Activated gamma-delta T cell treated with Interleukin-2 at 50 U/mL for 16 hours (primary cell): Measurements from ENCODE around the gene RYR3.

Experiments
- DNase-seq: peaks from one replicate; pipeline ENCODE4 v3.0.0-alpha.2; 2020

The RYR3 gene

DNA sequence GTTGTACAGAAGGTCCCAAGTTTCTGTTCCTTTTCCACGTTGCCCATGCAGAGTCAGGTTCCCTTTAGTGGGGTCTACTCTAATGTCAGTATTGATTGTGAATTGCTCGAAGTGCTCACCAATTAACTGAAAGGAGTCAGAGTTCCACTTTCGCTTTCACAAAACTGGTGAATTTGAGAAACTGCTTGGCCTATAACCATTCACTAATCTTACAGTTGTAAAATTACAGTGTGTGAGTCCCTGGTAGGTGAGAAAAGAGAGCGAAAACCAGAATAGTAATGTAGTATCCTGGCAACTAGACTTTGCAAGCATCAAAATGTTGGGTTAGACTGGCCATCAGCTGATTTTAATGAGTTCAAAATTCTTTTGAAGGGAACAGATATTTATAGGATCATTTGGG, 420.0 kb downstream of the RYR3 start:
- DNase-seq = no peak

- DNase-seq = no peak
Observed at GRCh38 chr15:33735143-33735542, 424.4 kb downstream of the RYR3 start.

- DNase-seq = no peak
Observed at GRCh38 chr15:33735637-33736247, 425.0 kb downstream of the RYR3 start.

- peak; percentile 17 for DNase-seq
Observed at GRCh38 chr15:33737687-33738601, 427.2 kb downstream of the RYR3 start.

DNA sequence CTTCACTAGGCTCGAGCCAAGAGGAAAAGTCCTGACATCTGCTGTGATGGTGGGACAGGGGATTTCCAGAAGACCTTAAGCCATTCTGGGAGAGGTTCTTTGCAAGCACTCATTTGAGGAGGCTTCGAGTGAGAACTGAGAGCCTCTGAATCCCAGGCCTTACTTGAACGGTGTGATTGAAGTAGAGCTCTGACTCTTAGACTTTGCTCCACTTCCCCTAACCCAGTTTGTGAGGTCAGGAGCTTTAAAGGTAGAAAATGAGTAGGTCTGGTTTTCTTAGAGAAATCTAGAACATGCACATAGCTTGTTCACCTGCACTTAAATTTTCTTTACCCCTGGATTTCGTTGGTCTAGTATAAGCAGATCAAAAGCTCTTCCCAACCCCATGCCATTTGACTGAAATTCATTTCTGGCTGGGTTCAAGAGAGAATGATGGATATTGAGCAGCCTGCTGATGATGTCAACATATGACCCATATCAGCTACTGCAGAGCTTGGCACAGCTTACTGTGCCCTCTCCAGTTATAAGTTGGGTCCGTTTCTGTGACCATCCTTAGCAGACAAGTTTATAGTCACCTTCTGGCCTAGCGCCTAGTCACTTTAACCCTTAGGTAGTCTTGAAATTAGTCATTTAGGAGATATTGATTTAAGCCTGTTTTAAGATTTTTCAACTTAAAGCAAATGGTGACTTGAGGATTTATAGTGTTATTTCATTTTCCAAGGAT, 428.3 kb downstream of the RYR3 start:
- no peak for DNase-seq

DNA sequence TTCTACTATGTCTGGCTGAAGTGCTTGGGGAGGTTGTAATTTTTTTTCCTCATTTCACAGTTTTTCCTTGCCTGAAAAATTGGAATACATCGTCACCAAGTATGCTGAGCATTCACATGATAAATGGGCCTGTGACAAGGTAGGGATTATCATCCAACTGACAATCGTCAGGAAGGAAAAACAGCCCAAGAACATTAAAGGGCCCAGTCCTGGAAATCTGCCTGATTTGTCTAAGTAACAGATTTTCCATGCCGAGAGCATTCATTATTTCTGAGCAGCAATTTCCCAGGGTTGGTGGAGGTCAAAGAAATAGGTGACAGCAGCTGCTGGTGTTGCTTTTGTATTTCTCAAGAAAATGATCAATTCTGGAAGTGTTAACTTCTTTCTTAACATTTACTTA, 431.5 kb downstream of the RYR3 start:
- no peak for DNase-seq

- DNase-seq = no peak
Observed at GRCh38 chr15:33742800-33743199, 432.0 kb downstream of the RYR3 start.

DNA sequence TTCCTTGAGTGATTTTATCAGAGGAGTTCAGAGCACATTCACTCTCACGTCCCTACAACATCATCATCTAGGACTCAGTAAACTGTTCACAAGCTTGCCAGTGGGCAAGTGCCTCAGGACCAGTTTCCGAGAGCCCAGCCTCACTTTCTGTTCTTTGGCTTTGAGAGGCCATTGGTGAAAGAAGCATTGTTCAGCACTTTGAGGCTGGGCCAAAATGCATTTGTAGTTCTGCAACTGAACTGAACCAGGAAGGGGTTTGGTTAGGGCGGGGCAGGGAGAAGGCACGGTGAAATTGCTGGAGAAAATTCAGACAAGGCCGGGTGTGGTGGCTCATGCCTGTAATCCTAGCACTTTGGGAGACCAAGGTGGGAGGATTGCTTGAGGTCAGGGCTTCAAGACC, 435.4 kb downstream of the RYR3 start:
- DNase-seq = no peak

DNA sequence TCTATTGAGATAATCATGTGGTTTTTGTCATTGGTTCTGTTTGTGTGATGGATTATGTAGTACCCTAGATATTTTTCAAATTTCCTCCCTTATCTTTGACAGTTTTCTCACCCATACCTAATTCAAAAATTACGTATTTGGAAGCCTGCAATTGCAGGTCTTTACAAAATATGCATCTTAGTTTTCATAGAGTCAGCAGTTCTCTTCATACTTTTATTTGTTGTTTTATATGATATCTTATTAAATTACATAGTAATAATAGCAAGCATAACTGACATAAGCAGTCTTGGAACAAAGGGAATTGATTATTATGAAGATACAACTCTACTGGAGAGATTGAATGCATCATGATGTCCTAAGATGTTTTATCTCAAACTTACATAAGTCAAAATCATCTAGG, 442.2 kb downstream of the RYR3 start:
- DNase-seq = no peak

- no peak for DNase-seq
Observed at GRCh38 chr15:33754242-33754641, 443.5 kb downstream of the RYR3 start.

DNA sequence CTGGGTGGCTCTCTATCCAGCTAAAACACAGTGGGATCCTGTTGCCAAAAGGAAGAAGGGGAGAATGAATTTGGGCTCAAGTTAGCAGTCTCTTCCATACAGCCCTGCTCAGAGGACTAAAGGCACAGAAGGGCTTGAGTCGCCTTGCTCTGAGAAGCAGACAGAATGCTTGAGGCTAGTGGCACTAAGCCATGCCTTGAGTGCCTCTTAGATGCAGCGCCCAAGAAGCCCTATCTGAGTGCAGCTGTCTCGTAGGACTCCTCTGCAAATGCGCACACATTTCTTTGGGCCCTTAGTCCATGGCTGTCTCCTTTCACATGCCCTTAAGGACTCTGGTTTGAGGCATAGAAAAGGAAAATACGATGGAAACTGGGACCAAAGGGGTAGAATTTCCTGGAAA, 446.2 kb downstream of the RYR3 start:
- DNase-seq = no peak

GRCh38 chr15:33757516-33758232, 446.9 kb downstream of the RYR3 start:
- DNase-seq = no peak

GRCh38 chr15:33766389-33766788, 455.6 kb downstream of the RYR3 start:
- DNase-seq = no peak

- no peak for DNase-seq
Observed at GRCh38 chr15:33768670-33769190, 458.0 kb downstream of the RYR3 start.

- DNase-seq = no peak
Observed at GRCh38 chr15:33773969-33774368, 463.2 kb downstream of the RYR3 start.

DNA sequence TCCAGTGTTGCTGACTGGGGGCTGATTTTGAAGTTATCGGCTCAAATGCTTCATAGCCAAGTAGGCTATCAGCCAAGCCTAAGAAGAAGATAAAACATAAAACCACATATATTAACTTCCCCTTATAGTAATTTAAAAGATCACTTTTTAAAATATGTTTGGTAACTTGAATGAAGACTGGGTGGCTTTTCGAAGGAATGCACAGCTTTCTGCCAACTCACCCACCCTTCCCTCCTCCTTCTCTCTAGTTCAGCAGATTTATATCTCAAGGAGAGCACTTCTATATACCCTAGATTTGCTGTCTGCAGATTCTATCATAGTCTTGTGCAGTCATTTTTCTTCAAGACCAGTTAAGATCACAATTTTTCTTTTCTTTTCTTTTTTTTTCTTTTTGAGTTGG, 468.1 kb downstream of the RYR3 start:
- no peak for DNase-seq

DNA sequence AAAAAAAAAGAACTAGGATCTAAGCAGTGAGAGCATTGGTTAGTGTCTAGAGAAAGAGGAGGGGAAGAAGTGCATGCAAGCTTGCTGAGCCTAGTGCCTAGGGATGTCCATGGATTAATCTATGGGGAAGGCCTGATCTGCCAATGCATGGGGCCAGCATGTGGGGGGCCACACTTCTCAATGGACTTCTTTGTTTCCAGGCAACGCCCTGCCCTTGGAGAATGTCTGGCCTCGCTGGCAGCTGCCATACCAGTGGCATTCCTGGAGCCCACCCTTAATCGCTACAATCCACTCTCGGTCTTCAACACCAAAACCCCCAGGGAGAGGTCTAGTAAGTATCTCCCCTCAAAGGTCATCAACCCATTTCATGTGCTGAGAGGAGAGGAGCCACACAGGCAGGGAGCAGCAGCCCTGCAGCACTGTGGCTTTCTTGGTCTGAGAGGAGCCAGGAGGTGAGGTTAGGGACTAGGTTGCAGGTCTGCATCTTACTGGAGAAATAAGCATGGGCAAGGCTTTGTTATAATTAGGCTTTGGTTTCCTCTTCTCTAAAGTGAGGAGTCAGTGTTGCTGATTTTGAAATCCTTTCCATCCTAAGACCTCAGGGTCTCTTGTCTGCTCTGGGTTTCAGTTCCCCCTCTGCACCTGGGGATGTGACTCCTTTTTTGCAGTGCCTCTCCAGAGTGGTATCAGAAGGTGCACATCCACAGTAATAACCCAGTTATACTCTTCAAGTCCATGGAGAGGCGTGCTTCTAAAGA, 469.4 kb downstream of the RYR3 start:
- no peak for DNase-seq

DNA sequence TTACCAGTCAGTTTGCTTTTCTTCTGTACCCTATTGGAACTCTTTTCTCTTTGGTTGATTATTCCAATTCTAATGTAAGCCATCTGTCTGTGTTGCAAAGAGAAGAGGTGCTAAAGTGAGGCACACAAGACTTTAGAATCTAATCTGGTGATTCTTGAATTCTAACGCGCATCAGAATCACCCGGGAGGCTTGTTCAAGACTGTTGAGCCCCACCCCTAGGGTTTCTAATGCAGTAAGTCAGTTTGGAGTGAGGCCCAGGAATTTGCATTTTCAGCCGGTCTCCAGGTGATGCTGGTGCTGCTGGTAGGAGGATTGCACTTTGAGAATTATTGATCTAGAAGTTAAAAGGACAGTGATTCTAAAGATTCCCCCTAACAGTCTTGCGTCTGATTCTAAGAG, 472.2 kb downstream of the RYR3 start:
- DNase-seq = no peak

DNA sequence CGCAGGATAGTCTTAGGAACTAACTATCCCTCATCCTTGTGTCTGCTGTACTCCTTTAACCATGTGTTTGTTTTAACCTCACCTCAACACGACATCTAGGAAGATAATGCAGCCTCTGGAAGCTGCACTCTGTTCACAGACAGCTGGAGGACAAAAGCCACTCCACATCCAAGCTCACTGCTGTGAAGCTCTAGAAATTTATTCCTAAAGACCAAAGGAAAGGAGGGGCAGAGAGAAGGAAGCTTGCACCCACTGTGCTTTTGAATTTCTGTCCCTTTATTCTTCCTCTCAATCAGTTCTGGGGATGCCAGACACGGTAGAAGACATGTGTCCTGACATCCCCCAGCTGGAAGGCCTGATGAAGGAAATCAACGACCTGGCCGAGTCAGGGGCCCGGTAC, 474.6 kb downstream of the RYR3 start:
- DNase-seq = no peak

- DNase-seq = no peak
Observed at GRCh38 chr15:33788906-33789540, 478.3 kb downstream of the RYR3 start.

DNA sequence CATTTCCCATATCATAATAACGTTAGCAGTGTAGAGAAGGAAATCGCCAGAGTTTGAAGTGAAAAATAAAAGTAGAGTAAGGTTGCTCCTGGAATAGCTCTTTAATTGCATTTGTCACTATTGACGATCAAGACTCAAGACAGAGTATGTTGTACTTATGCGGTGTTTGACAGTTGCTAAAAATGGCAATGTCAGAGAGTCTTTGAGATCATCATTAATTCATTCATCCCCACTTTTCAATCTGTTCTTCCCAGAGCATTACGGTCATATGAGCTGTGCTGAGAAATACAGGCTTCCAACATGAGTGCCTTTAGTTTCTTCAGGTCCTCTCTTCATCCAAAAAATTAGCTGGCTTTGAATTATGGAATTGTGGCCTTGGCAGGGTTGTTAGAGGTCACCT, 483.7 kb downstream of the RYR3 start:
- no peak for DNase-seq

DNA sequence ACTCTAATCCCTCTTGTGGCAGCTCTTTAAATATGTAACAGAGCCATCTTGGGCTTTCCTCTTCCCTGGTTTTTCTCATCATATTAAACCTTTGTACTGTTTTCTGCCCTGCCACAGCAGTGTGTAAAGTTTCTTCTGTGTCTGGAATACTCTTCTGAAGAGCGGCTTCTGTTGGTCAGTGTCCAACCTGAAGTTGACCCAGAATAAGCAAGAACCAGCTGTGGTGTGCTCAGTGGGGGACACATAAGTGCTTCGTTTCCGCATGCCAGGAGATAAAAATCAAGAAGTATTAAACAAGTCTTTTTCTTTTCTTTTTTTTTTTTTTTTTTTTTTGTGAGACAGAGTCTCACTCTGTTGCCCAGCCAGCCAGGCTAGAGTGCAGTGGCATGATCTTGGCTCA, 484.3 kb downstream of the RYR3 start:
- no peak for DNase-seq
